Endothelial cell of umbilical vein (primary cell): ENCODE results near the gene SIM1. TPM values are rescaled to one million over a fixed set of nuclear protein-coding genes. Genes with fewer than 3 reads are reported as not detected.

Source experiments
- BruUV-seq: library from RNA; stranded (reverse); fragments of 400-500 nt; replicated peaks from 2 replicates; lab custom pipeline; 2021; lab: Mats Ljungman, UMichigan
- CTCF ChIA-PET: fragments of 300-600, 350-600 bp; sonication (Branson Sonifier 250); formaldehyde crosslinking; loops from one replicate; lab custom pipeline; 2021; ENCODE audit warnings: antibody characterized with exemption, inconsistent platforms; lab: Charles Lee
- POLR2A ChIA-PET: fragments of 300-600, 350-600 bp; sonication (Branson Sonifier 250); formaldehyde crosslinking; loops from one replicate; lab custom pipeline; 2021; ENCODE audit warnings: antibody characterized with exemption, inconsistent platforms; lab: Charles Lee
- DNase-seq: peaks from one replicate; pipeline ENCODE4 v3.0.0-alpha.2; 2011; ENCODE audit warnings: low read depth, low spot score
- FAIRE-seq: peaks from 2 replicates; lab custom pipeline; 2011; peaks lifted over from hg19 to GRCh38; lab: Jason Lieb, UNC
- H2AFZ ChIP-seq: 2 replicates; pipeline ENCODE4 v1.6.0; 2012; ENCODE audit warnings: low read depth, low read length, control low read depth, inconsistent platforms
- H3K27ac ChIP-seq: 2 replicates; pipeline ENCODE4 v1.5.1; 2011; ENCODE audit warnings: low read depth, mild to moderate bottlenecking, control low read depth, low read length, moderate library complexity; ENCODE audit not compliant: insufficient read depth
- H3K27me3 ChIP-seq, 2 experiments: 2 replicates each; pipeline versions ENCODE4 v1.6.0 to v1.6.1; 2011; ENCODE audit warnings: low read length in 2 of 2, mixed read lengths in 1 of 2; ENCODE audit not compliant: control insufficient read depth in 2 of 2, insufficient read depth in 2 of 2
- H3K36me3 ChIP-seq, 2 experiments: 2 replicates in 1 of 2; 3 replicates in 1 of 2; pipeline ENCODE4 v1.5.1; 2011; ENCODE audit warnings: low read length in 2 of 2, mild to moderate bottlenecking in 1 of 2, moderate library complexity in 1 of 2; ENCODE audit not compliant: control insufficient read depth in 2 of 2, insufficient read depth in 2 of 2; ENCODE audit errors: extremely low read depth in 1 of 2
- H3K4me1 ChIP-seq: 3 replicates; pipeline ENCODE4 v1.5.1; 2011; ENCODE audit warnings: mild to moderate bottlenecking, low read length; ENCODE audit not compliant: control insufficient read depth, insufficient read depth; ENCODE audit errors: extremely low read depth
- H3K4me2 ChIP-seq: 2 replicates; pipeline ENCODE4 v1.6.1; 2011; ENCODE audit warnings: low read length, control low read depth, mixed read lengths; ENCODE audit not compliant: insufficient read depth
- H3K4me3 ChIP-seq, 3 experiments: fragments of 200-600 bp in 1 of 3; sonication (generic), shearing (Covaris generic) in 1 of 3; replicated peaks in 1 of 3; 2 replicates each; pipeline ENCODE4 v1.5.1; 2011 to 2016; ENCODE audit warnings: control low read depth in 3 of 3, low read length in 3 of 3, mild to moderate bottlenecking in 2 of 3, inconsistent platforms in 1 of 3, low read depth in 1 of 3, moderate library complexity in 1 of 3; ENCODE audit not compliant: insufficient read depth in 1 of 3
- H3K79me2 ChIP-seq: 2 replicates; pipeline ENCODE4 v1.6.0; 2012; ENCODE audit warnings: low read length, inconsistent platforms; ENCODE audit not compliant: control insufficient read depth, insufficient read depth
- H3K9ac ChIP-seq: replicated peaks from 2 replicates; pipeline ENCODE3; 2011; ENCODE audit warnings: low read length, control low read depth; ENCODE audit not compliant: insufficient read depth; ENCODE audit errors: extremely low read depth
- H3K9me1 ChIP-seq: replicated peaks from 3 replicates; pipeline ENCODE4 v1.6.0; 2011; ENCODE audit warnings: mild to moderate bottlenecking, low read length; ENCODE audit not compliant: control insufficient read depth, insufficient read depth; ENCODE audit errors: extremely low read depth
- H3K9me3 ChIP-seq: replicated peaks from 2 replicates; pipeline ENCODE4 v1.5.1; 2012; ENCODE audit warnings: low read length, inconsistent platforms; ENCODE audit not compliant: control insufficient read depth, insufficient read depth
- H4K20me1 ChIP-seq: replicated peaks from 2 replicates; pipeline ENCODE3; 2011; ENCODE audit warnings: mild to moderate bottlenecking, low read length; ENCODE audit not compliant: control insufficient read depth, insufficient read depth; ENCODE audit errors: extremely low read depth
- CTCF ChIP-seq, 2 donors: IDR thresholded peaks; 1 replicate in 1 of 2; 2 replicates in 1 of 2; pipeline ENCODE4 v1.5.1; 2011; ENCODE audit warnings: low read length in 2 of 2, mild to moderate bottlenecking in 2 of 2, moderate library complexity in 2 of 2, control low read depth in 1 of 2, inconsistent platforms in 1 of 2, low read depth in 1 of 2; ENCODE audit not compliant: insufficient read depth in 1 of 2; ENCODE audit errors: extremely low read depth in 1 of 2
- EZH2 ChIP-seq: IDR thresholded peaks from 2 replicates; pipeline ENCODE4 v1.6.1; 2012; ENCODE audit warnings: borderline replicate concordance, low read depth, mild to moderate bottlenecking, moderate library complexity, low read length, inconsistent platforms; ENCODE audit not compliant: severe bottlenecking
- FOS ChIP-seq: IDR thresholded peaks from 2 replicates; pipeline ENCODE4 v1.6.1; 2011; ENCODE audit warnings: mild to moderate bottlenecking, low read length, moderate library complexity, borderline replicate concordance; ENCODE audit not compliant: insufficient read depth
- GATA2 ChIP-seq: IDR thresholded peaks from 2 replicates; pipeline ENCODE4 v1.7.0; 2011; ENCODE audit warnings: low read depth, mild to moderate bottlenecking, moderate library complexity, mixed read lengths, low read length; ENCODE audit not compliant: insufficient read length, insufficient read depth
- JUN ChIP-seq: IDR thresholded peaks from 2 replicates; pipeline ENCODE4 v1.6.1; 2011; ENCODE audit warnings: borderline replicate concordance, low read depth; ENCODE audit not compliant: insufficient read length, insufficient read depth
- MYC ChIP-seq: IDR thresholded peaks from one replicate; pipeline ENCODE4 v1.6.1; 2011; ENCODE audit warnings: mild to moderate bottlenecking, low read depth, low read length
- POLR2AphosphoS5 ChIP-seq: IDR thresholded peaks from 2 replicates; pipeline ENCODE4 v1.6.1; 2012; ENCODE audit warnings: low read depth, mild to moderate bottlenecking, control low read depth, low read length, moderate library complexity; ENCODE audit not compliant: insufficient read depth
- dilution Hi-C: fragments of 300-500 bp; cut with MboI; formaldehyde crosslinking; loops from one replicate; pipeline ENCODE4 v1.15.0; 2019; ENCODE audit warnings: low sequenced_read_pairs; ENCODE audit not compliant: extremely low pct_ligation_motif_present
- intact Hi-C: fragments of 100-400 bp; cut with micrococcal nuclease; formaldehyde crosslinking; loops from one replicate; pipeline ENCODE4 v1.10.0; 2022
- polyA plus RNA-seq, 4 experiments: library from polyadenylated mRNA; depleted of rRNA in 3 of 4; stranded (reverse) in 3 of 4; unstranded in 1 of 4; fragments of >200 nt; gene quantifications; 2 replicates each; pipeline versions ENCODE4 v1.2.1 to v1.2.3, GENCODE V29; 2011 to 2012; ENCODE audit warnings: missing spikeins in 1 of 4
- total RNA-seq: library from RNA; stranded (reverse); gene quantifications from 2 replicates; pipeline ENCODE4 v1.2.3, GENCODE V29; 2021
- TF ChIP-seq, protein P1 (sequence below): IDR thresholded peaks from 2 replicates; pipeline ENCODE4 v1.6.1; 2011; ENCODE audit not compliant: insufficient read depth, insufficient read length

The SIM1 gene
- total and polyA plus RNA-seq, 2 donors (not counting 3 experiments of a cell fraction or from before 2014, with no cell fraction given): 0.14 to 0.29 TPM

DNA sequence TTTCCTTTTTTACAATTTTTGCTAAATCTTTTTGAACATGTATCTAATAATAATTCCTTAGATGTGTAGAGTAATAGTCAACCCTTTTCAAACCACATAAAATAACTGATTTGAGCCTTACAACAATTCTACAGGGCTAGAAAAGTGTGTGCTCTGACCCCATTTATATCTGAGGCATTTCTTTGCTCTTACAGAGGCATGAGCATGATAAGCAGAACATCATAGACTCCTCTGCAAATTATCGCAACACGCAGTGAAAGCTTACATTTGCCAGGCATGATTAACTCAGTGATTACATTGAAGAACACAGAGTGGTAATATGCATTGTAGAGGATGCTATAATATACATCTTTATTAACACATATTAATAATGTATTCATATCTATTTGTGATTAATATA lies 120.4 kb downstream of the SIM1 start:
- no TSS peak for BruUV-seq
- ChIA-PET POLR2A (no interaction called here), CTCF (interaction anchor here (1.0 to 1.6 kb wide), 2 partner anchors 9 to 40 kb away, joined by 3 to 5 read pairs; no protein-coding TSS in a partner anchor)
- H3K79me2 ChIP-seq: no peaks in the 10 kb centered on the region
- H3K4me3 ChIP-seq: no peak overlapping the region
- H3K36me3 ChIP-seq: no peaks in the 10 kb centered on the region
- dilution Hi-C loops: no loop called here
- peaks cover 38% of the 10 kb centered on the region for H3K4me1 ChIP-seq
- FAIRE-seq (no peak), DNase-seq (no peak)
- TF ChIP-seq JUN: no peak
- no peak for TF ChIP-seq FOS
- TF ChIP-seq POLR2AphosphoS5: no peak
- TF ChIP-seq EZH2: no peak
- no peak for TF ChIP-seq CTCF (IDR thresholded peaks at IDR 0.05; ENCODE audit: extremely low read depth in 1 of 2, insufficient read depth in 1 of 2, low read depth in 1 of 2, low read length in 2 of 2)
- TF ChIP-seq MYC: no peak
- no peak for TF ChIP-seq GATA2
- TF ChIP-seq, protein P1, sequence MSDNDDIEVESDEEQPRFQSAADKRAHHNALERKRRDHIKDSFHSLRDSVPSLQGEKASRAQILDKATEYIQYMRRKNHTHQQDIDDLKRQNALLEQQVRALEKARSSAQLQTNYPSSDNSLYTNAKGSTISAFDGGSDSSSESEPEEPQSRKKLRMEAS: no peak
- intact Hi-C loops: loop anchor here (5.0 kb wide), 2 partner anchors 117 to 118 kb away; partner anchors contain the start of gene SIM1
- no peak overlapping the region for H2AFZ ChIP-seq
- no peaks in the 10 kb centered on the region for H4K20me1 ChIP-seq
- no peaks in the 10 kb centered on the region for H3K9me3 ChIP-seq
- no peaks in the 10 kb centered on the region for H3K27me3 ChIP-seq
- H3K27ac ChIP-seq: no peak overlapping the region
- H3K9ac ChIP-seq: no peak overlapping the region
- H3K9me1 ChIP-seq: no peaks in the 10 kb centered on the region
- H3K4me2 ChIP-seq: no peak overlapping the region
